HCT116 (cell line): Measurements from ENCODE around the gene IQGAP3. TPM values are rescaled to one million over a fixed set of nuclear protein-coding genes. Genes with fewer than 3 reads are reported as not detected.

ENCODE experiments used
- ATAC-seq: fragments of 200-7000 bp; cut with Tn5 transposase; 2 replicates; pipeline ENCODE4 v1.9.1; 2020; ENCODE audit warnings: mild to moderate bottlenecking, moderate library complexity
- BruUV-seq: library from RNA; stranded (reverse); fragments of 400-500 nt; replicated peaks from 2 replicates; lab custom pipeline; 2021; lab: Mats Ljungman, UMichigan
- CTCF ChIA-PET: fragments of 300-600 bp; sonication (Branson Sonifier 250); formaldehyde crosslinking; loops from one replicate; lab custom pipeline; 2021; ENCODE audit warnings: antibody characterized with exemption; lab: Charles Lee
- POLR2A ChIA-PET: fragments of 300-600, 350-600 bp; sonication (Branson Sonifier 250); formaldehyde crosslinking; loops from one replicate; lab custom pipeline; 2021; ENCODE audit warnings: antibody characterized with exemption; lab: Charles Lee
- RAD21 ChIA-PET, 2 experiments: fragments of 300-600 bp; sonication (Branson Sonifier 250); formaldehyde crosslinking; loops; one replicate each; lab custom pipeline; 2023; ENCODE audit warnings: low total read pairs in 2 of 2; ENCODE audit not compliant: uncharacterized antibody in 2 of 2, unreplicated experiment in 2 of 2, low non-redundant PET in 1 of 2; lab: Charles Lee
- DNase-seq: peaks from one replicate; pipeline ENCODE4 v3.0.0-alpha.2; 2010; ENCODE audit warnings: low read depth, low spot score
- H2AFZ ChIP-seq: fragments of 200-600 bp; shearing (Covaris generic), sonication (generic); 2 replicates; pipeline ENCODE4 v1.6.1; 2017; ENCODE audit warnings: low read depth, mixed run types, mixed read lengths, antibody characterized with exemption, low read length; ENCODE audit not compliant: poor library complexity, severe bottlenecking
- H3K27ac ChIP-seq: 2 replicates; pipeline ENCODE4 v1.5.1; 2012; ENCODE audit warnings: low read depth, low read length
- H3K27me3 ChIP-seq: fragments of 200-600 bp; sonication (generic); 2 replicates; pipeline ENCODE4 v1.6.1; 2016; ENCODE audit warnings: mixed run types, low read length, mixed read lengths; ENCODE audit not compliant: insufficient read depth
- H3K36me3 ChIP-seq, 2 experiments: fragments of 200-500 bp in 1 of 2; fragments of 200-600 bp in 1 of 2; sonication (Bioruptor generic) in 1 of 2; sonication (generic) in 1 of 2; 2 replicates each; pipeline versions ENCODE4 v1.5.1 to v1.6.1; 2014 to 2016; ENCODE audit warnings: low read length in 2 of 2, inconsistent platforms in 1 of 2, mixed read lengths in 1 of 2, mixed run types in 1 of 2; ENCODE audit not compliant: insufficient read depth in 2 of 2, control insufficient read depth in 1 of 2
- H3K4me1 ChIP-seq, 2 experiments: fragments of 200-600 bp in 1 of 2; sonication (generic) in 1 of 2; 2 replicates each; pipeline versions ENCODE4 v1.5.1 to v1.6.1; 2012 to 2017; ENCODE audit warnings: low read length in 2 of 2, inconsistent platforms in 1 of 2, mild to moderate bottlenecking in 1 of 2, mixed read lengths in 1 of 2, mixed run types in 1 of 2, moderate library complexity in 1 of 2; ENCODE audit not compliant: insufficient read depth in 2 of 2, control insufficient read depth in 1 of 2
- H3K4me2 ChIP-seq: fragments of 200-600 bp; sonication (generic); 2 replicates; pipeline ENCODE4 v1.6.1; 2017; ENCODE audit warnings: mixed run types, low read length, mixed read lengths
- H3K4me3 ChIP-seq, 2 experiments: fragments of 200-600 bp in 1 of 2; sonication (generic) in 1 of 2; replicated peaks in 1 of 2; 2 replicates each; pipeline ENCODE4 v1.5.1; 2011 to 2016; ENCODE audit warnings: low read length in 2 of 2, control low read depth in 1 of 2, low read depth in 1 of 2, mild to moderate bottlenecking in 1 of 2, mixed read lengths in 1 of 2, mixed run types in 1 of 2
- H3K79me2 ChIP-seq: fragments of 200-600 bp; sonication (generic); 2 replicates; pipeline ENCODE4 v1.6.1; 2017; ENCODE audit warnings: mild to moderate bottlenecking, mixed run types, low read length, moderate library complexity, mixed read lengths; ENCODE audit not compliant: insufficient read depth
- H3K9ac ChIP-seq: fragments of 200-600 bp; sonication (generic); 2 replicates; pipeline ENCODE4 v1.6.1; 2016; ENCODE audit warnings: low read length, mixed read lengths
- H3K9me2 ChIP-seq: fragments of 200-600 bp; sonication (generic), shearing (Covaris generic); 2 replicates; pipeline ENCODE4 v1.6.1; 2017; ENCODE audit warnings: mixed run types, mild to moderate bottlenecking, moderate library complexity; ENCODE audit not compliant: insufficient read depth
- H3K9me3 ChIP-seq, 2 experiments: fragments of 200-500 bp in 1 of 2; fragments of 200-600 bp in 1 of 2; sonication (Bioruptor generic) in 1 of 2; sonication (generic) in 1 of 2; 2 replicates each; pipeline ENCODE4 v1.6.1; 2014 to 2017; ENCODE audit warnings: low read length in 2 of 2, mixed read lengths in 2 of 2, inconsistent platforms in 1 of 2, low read depth in 1 of 2, mild to moderate bottlenecking in 1 of 2, mixed run types in 1 of 2, moderate library complexity in 1 of 2; ENCODE audit not compliant: control insufficient read depth in 1 of 2, insufficient read depth in 1 of 2
- H4K20me1 ChIP-seq: fragments of 200-600 bp; sonication (generic), shearing (Covaris generic); 2 replicates; pipeline ENCODE4 v1.6.1; 2017; ENCODE audit warnings: mixed run types, mild to moderate bottlenecking, moderate library complexity; ENCODE audit not compliant: insufficient read depth
- EZH2phosphoT487 ChIP-seq: fragments of 200-600 bp; IDR thresholded peaks from 2 replicates; pipeline ENCODE4 v1.6.1; 2018; ENCODE audit warnings: antibody characterized with exemption, borderline replicate concordance
- FOSL1 ChIP-seq: IDR thresholded peaks from 2 replicates; pipeline ENCODE4 v1.6.1; 2012; ENCODE audit warnings: low read depth
- MAX ChIP-seq: IDR thresholded peaks from 2 replicates; pipeline ENCODE4 v1.6.1; 2012
- RAD21 ChIP-seq: IDR thresholded peaks from 2 replicates; pipeline ENCODE4 v1.6.1; 2012; ENCODE audit warnings: low read depth, mild to moderate bottlenecking
- REST ChIP-seq: IDR thresholded peaks from 2 replicates; pipeline ENCODE4 v1.6.1; 2012; ENCODE audit warnings: low read depth
- SIN3A ChIP-seq: IDR thresholded peaks from 2 replicates; pipeline ENCODE4 v1.6.1; 2012; ENCODE audit warnings: low read depth
- YY1 ChIP-seq: IDR thresholded peaks from 2 replicates; pipeline ENCODE4 v1.6.1; 2011; ENCODE audit warnings: low read length, low read depth, moderate library complexity, mild to moderate bottlenecking; ENCODE audit not compliant: insufficient replicate concordance; ENCODE audit errors: extremely low read depth
- ZNF274 ChIP-seq: fragments of 200-500 bp; sonication (Bioruptor generic); IDR thresholded peaks from 2 replicates; pipeline ENCODE4 v1.6.1; 2014; ENCODE audit warnings: mild to moderate bottlenecking, low read depth, low read length, inconsistent platforms
- intact Hi-C: fragments of 100-400 bp; cut with micrococcal nuclease; formaldehyde crosslinking; loops from 2 replicates; pipeline ENCODE4 v1.10.0; 2022
- total RNA-seq: library from RNA; stranded (reverse); gene quantifications from one replicate; pipeline ENCODE4 v1.2.1, GENCODE V29; 2021; ENCODE audit not compliant: unreplicated experiment

Gene IQGAP3
- total RNA-seq, 1 experiment from 2014 or later: 38.8 TPM

GRCh38 chr1:156475568-156476500 lies 96.5 kb downstream of the IQGAP3 start:
- H3K9me2 ChIP-seq: no peaks in the 10 kb centered on the region
- no peak for DNase-seq
- H3K9me3 ChIP-seq: no peaks in the 10 kb centered on the region
- no peak overlapping the region for H3K4me2 ChIP-seq
- ChIA-PET CTCF (no interaction called here), RAD21 (no interaction called here), POLR2A (no interaction called here)
- peaks cover 41 to 62% of the 10 kb centered on the region in 2 experiments for H3K36me3 ChIP-seq
- H3K4me3 ChIP-seq: no peak overlapping the region
- no peaks in the 10 kb centered on the region for H3K27me3 ChIP-seq
- TF ChIP-seq YY1 (no peak), MAX (no peak), RAD21 (no peak), SIN3A (no peak), REST (no peak), EZH2phosphoT487 (no peak), FOSL1 (no peak), ZNF274 (no peak)
- no TSS peak for BruUV-seq
- H4K20me1 ChIP-seq: 0 out of 2 replicates have a peak, but pooled peaks cover 2% of the 10 kb centered on the region
- no peak for ATAC-seq
- H3K4me1 ChIP-seq: peaks cover 0 to 11% of the 10 kb centered on the region in 2 experiments; a peak in 2 of 4 replicates
- H2AFZ ChIP-seq: no peak overlapping the region
- H3K27ac ChIP-seq: no peak overlapping the region
- no peaks in the 10 kb centered on the region for H3K79me2 ChIP-seq
- intact Hi-C loops: no loop called here
- H3K9ac ChIP-seq: no peak overlapping the region

Other genes with a start within 250 kb of the IQGAP3 start
- 619 TPM for gene CCT3, start 234.3 kb downstream of the IQGAP3 start, total RNA-seq
- gene TSACC, start 234.0 kb downstream of the IQGAP3 start, total RNA-seq: 1.0 TPM
- 5.7 TPM for gene RHBG, start 203.4 kb downstream of the IQGAP3 start, total RNA-seq
- gene MEF2D, start 71.8 kb downstream of the IQGAP3 start, total RNA-seq: 44.2 TPM
- gene TTC24, start 7.2 kb upstream of the IQGAP3 start, total RNA-seq: not detected
- gene NAXE, start 19.2 kb upstream of the IQGAP3 start, total RNA-seq: 139 TPM
- 39.4 TPM for gene GPATCH4, start 28.9 kb upstream of the IQGAP3 start, total RNA-seq
- gene HAPLN2, start 46.9 kb upstream of the IQGAP3 start, total RNA-seq: 0.54 TPM
- not detected for gene BCAN, start 69.6 kb upstream of the IQGAP3 start, total RNA-seq
- 8.4 TPM for gene NES, start 104.8 kb upstream of the IQGAP3 start, total RNA-seq
- 209 TPM for gene CRABP2, start 133.0 kb upstream of the IQGAP3 start, total RNA-seq
- gene METTL25B, start 155.9 kb upstream of the IQGAP3 start, total RNA-seq: 36.5 TPM
- gene ISG20L2, start 156.2 kb upstream of the IQGAP3 start, total RNA-seq: 41.7 TPM
- 111 TPM for gene MRPL24, start 168.5 kb upstream of the IQGAP3 start, total RNA-seq
- gene HDGF, start 179.1 kb upstream of the IQGAP3 start, total RNA-seq: 304 TPM
- gene PRCC, start 195.0 kb upstream of the IQGAP3 start, total RNA-seq: 78.1 TPM
- 4.8 TPM for gene SH2D2A, start 244.3 kb upstream of the IQGAP3 start, total RNA-seq